ENCODE measurements around the gene TNFRSF8. TPM values are rescaled to one million over a fixed set of nuclear protein-coding genes. Genes with fewer than 3 reads are reported as not detected.

The TNFRSF8 gene
- total RNA-seq, 1 donor from 2014 or later: 0.31 TPM

DNA sequence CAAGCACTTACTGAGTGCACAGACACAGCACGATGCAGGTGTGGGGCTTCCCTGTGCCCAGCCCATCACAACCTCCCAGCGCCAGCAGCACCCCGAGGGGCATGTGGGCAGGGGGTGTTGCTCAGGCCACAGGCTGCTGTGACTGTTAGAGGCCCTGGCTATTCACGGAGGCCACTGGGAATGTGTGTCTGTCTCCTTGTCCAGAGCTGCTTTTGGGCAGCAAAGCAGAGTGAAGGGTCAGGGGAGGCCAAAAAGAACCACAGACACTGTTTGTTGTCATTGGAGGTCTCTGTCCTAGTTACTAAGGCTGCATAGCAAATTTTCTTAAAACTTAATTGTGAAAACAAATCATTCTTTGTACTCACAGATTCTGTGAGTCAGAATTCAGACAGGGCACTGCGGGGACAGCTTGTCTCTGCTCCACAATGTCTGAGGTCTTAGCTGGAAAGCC lies 49.6 kb downstream of the TNFRSF8 start:
- no peak for DNase-seq (ENCODE audit: low spot score in 2 of 2, unreplicated experiment in 2 of 2)
- H3K4me1 Mint-ChIP-seq: no peaks in the 10 kb centered on the region
- no peak overlapping the region for H3K4me3 Mint-ChIP-seq
- no peak overlapping the region for H3K27ac Mint-ChIP-seq
- no peak for TF ChIP-seq CTCF (IDR thresholded peaks at IDR 0.05; ENCODE audit: unreplicated experiment)
- no peaks in the 10 kb centered on the region for H3K9me3 Mint-ChIP-seq
- peaks cover 1% of the 10 kb centered on the region for H3K27me3 Mint-ChIP-seq (ENCODE audit: low read depth)
- H3K36me3 Mint-ChIP-seq: no peaks in the 10 kb centered on the region

- H3K9me3 Mint-ChIP-seq: no peaks in the 10 kb centered on the region
- no peak overlapping the region for H3K27ac Mint-ChIP-seq
These were observed 50.6 kb downstream of the TNFRSF8 start for GRCh38 chr1:12113433-12114339.

GRCh38 chr1:12114340-12114683 lies 51.2 kb downstream of the TNFRSF8 start:
- peaks cover 1% of the 10 kb centered on the region for H3K27me3 Mint-ChIP-seq (ENCODE audit: low read depth)
- H3K27ac Mint-ChIP-seq: no peak overlapping the region
- H3K4me3 Mint-ChIP-seq: no peak overlapping the region
- DNase-seq (ENCODE audit: low spot score in 2 of 2, unreplicated experiment in 2 of 2): no peak
- H3K9me3 Mint-ChIP-seq: no peaks in the 10 kb centered on the region
- no peaks in the 10 kb centered on the region for H3K36me3 Mint-ChIP-seq
- no peaks in the 10 kb centered on the region for H3K4me1 Mint-ChIP-seq
- TF ChIP-seq CTCF (IDR thresholded peaks at IDR 0.05; ENCODE audit: unreplicated experiment): no peak

More at GRCh38 chr1:12113433-12114339, 50.6 kb downstream of the TNFRSF8 start:
- Mint-ChIP-seq H3K4me1 (no peaks in the 10 kb centered on the region), H3K27me3 (ENCODE audit: low read depth) (peaks cover 1% of the 10 kb centered on the region), H3K4me3 (no peak overlapping the region), H3K36me3 (no peaks in the 10 kb centered on the region)
- no peak for TF ChIP-seq CTCF (IDR thresholded peaks at IDR 0.05; ENCODE audit: unreplicated experiment)
- DNase-seq (ENCODE audit: low spot score in 2 of 2, unreplicated experiment in 2 of 2): no peak

GRCh38 chr1:12114916-12115315 lies 51.8 kb downstream of the TNFRSF8 start:
- peaks cover 1% of the 10 kb centered on the region for H3K27me3 Mint-ChIP-seq (ENCODE audit: low read depth)
- H3K4me3 Mint-ChIP-seq: no peak overlapping the region
- no peak for DNase-seq (ENCODE audit: low spot score in 2 of 2, unreplicated experiment in 2 of 2)
- no peaks in the 10 kb centered on the region for H3K4me1 Mint-ChIP-seq
- no peaks in the 10 kb centered on the region for H3K36me3 Mint-ChIP-seq
- H3K27ac Mint-ChIP-seq: no peak overlapping the region
- TF ChIP-seq CTCF (IDR thresholded peaks at IDR 0.05; ENCODE audit: unreplicated experiment): no peak
- peaks cover under 1% of the 10 kb centered on the region for H3K9me3 Mint-ChIP-seq

DNA sequence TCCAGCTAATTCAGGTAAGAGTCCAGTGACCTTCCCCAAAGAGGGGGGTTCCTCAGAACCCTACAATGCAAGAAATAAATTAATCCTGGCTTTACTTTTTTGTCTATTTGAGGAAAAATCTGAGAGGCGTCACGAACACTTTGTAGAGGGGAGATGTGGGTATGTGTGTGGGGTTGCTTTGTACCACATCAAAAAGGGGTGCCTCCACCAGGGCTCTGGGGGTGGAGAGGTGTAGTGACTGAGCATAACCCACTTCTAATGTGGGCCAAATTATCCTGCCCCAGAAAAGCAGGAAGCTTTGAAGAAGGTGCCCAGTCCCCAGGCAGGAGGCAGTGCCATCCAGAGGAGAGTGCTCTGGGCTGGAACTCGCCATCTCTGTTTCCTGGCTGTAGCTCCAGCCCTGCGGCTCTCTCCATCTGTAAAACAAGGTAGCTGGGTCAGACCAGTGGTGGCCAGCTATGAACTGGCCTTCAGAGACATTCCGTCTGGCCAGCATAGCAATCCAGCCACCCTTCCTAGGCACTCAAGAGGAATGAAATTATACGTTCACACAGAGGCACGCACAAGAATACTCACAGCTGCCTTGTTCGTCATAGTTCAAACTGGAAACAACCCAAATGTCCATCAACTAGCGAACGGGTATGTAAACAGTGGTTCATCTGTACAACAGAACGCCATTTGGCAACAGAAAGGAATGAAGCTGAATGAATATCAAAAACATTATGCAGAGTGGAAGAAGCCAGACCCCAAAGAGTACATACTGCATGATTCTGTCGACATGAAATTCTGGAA lies 58.3 kb downstream of the TNFRSF8 start:
- peaks cover 5% of the 10 kb centered on the region for H3K9me3 Mint-ChIP-seq
- H3K27me3 Mint-ChIP-seq (ENCODE audit: low read depth): peaks cover 8% of the 10 kb centered on the region
- no peak for DNase-seq (ENCODE audit: low spot score in 2 of 2, unreplicated experiment in 2 of 2)
- H3K4me3 Mint-ChIP-seq: no peak overlapping the region
- H3K36me3 Mint-ChIP-seq: no peaks in the 10 kb centered on the region
- H3K27ac Mint-ChIP-seq: no peak overlapping the region
- peaks cover 6% of the 10 kb centered on the region for H3K4me1 Mint-ChIP-seq
- TF ChIP-seq CTCF (IDR thresholded peaks at IDR 0.05; ENCODE audit: unreplicated experiment): no peak

All from mesothelial cell of epicardium (in vitro differentiated cells).